Measurements from ENCODE around the gene FCHO1. TPM values are rescaled to one million over a fixed set of nuclear protein-coding genes. Genes with fewer than 3 reads are reported as not detected.

Gene FCHO1
- total and polyA plus RNA-seq, 4 donors = 1.5 to 6.9 (median 2.3) TPM

DNA sequence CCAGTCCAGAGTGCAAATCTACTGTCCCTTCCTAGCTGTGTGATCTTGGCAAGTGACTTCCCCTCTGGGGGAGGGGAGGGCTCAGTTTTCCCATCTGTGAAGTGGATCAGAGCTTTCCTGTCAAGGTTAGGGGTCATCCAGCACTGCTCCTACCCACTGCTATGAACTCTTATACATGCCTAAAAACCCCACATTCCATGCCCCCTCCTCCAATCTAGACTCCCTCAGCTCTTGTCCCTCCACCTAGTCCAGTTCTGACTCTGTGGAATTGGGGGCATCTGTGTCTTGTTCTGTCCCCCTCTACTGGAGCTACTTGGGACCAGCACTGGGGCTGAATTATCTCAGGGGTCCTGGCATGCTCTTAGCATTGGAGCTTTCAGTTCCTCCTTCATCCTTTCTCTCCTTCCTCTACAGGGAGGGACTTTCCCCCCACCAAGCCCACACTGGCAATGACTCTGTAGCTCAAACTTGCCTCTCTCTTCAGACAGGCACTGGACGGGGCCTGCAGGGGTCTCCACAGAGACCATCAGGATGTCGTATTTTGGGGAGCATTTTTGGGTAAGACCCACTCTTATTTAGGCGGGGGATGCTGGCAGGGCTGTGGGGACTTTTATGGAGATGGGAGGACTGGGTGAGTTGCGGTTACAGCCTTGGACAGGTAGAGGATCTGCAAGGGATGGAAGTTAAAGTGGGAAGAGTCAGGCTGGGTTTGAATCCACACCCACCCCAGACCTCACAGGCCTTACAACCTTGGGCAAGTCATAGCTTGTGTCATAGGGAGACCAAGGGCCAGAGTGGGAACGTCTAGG is 3.6 kb downstream of the FCHO1 start:
- no peak overlapping the region for H3K4me3 ChIP-seq (ENCODE audit: low read length in 2 of 2)
- H3K36me3 ChIP-seq (ENCODE audit: control insufficient read depth in 1 of 2, insufficient read depth in 2 of 2, low read length in 1 of 2) = no peaks in the 10 kb centered on the region
- intact Hi-C loops (cut with DNase I) = no loop called here
- no peak for DNase-seq
- H3K27ac ChIP-seq (ENCODE audit: low read depth in 1 of 2, low read length in 2 of 2) = no peak overlapping the region
- WGBS, 2 donors = 79 to 83% methylated on average over 5 of the region's 5 CpGs
- H3K4me1 ChIP-seq (ENCODE audit: control insufficient read depth in 1 of 2, insufficient read depth in 2 of 2, low read length in 2 of 2) = no peaks in the 10 kb centered on the region
- no peaks in the 10 kb centered on the region for H3K27me3 ChIP-seq (ENCODE audit: control insufficient read depth in 1 of 2, insufficient read depth in 2 of 2, low read length in 1 of 2)
- ATAC-seq (ENCODE audit: low FRiP score) = no peak
- no peaks in the 10 kb centered on the region for H3K9me3 ChIP-seq (ENCODE audit: control insufficient read depth, low read length)

DNA sequence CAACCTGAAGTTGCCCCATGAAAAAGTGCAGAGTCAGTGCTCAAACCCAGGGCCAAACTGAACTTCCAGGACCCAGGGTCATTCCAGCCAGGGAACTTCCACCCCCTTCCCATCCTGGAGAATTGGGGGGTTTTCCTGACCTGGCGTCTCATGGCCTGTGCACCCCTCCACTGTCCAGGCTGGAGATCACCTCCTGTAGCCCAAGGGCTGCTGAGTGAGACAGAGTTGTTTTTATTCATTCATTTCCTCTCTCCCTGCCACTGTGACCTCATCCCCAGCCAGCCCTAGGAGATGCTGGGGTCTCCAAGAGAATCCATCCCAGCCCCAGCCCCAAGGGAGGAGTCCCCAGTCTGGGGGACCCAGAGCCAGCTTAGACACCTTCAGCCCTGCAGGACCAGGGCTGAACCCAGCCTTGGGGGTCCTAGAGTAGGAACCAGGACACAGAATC is 4.2 kb downstream of the FCHO1 start:
- Histone ChIP-seq H3K4me3 (ENCODE audit: low read length in 2 of 2) (no peak overlapping the region), H3K36me3 (ENCODE audit: control insufficient read depth in 1 of 2, insufficient read depth in 2 of 2, low read length in 1 of 2) (no peaks in the 10 kb centered on the region), H3K9me3 (ENCODE audit: control insufficient read depth, low read length) (no peaks in the 10 kb centered on the region), H3K27me3 (ENCODE audit: control insufficient read depth in 1 of 2, insufficient read depth in 2 of 2, low read length in 1 of 2) (no peaks in the 10 kb centered on the region), H3K4me1 (ENCODE audit: control insufficient read depth in 1 of 2, insufficient read depth in 2 of 2, low read length in 2 of 2) (no peaks in the 10 kb centered on the region), H3K27ac (ENCODE audit: low read depth in 1 of 2, low read length in 2 of 2) (no peak overlapping the region)
- ATAC-seq (ENCODE audit: low FRiP score) (no peak), DNase-seq (no peak)
- intact Hi-C loops (cut with DNase I) = no loop called here
- 36 to 71% methylated on average over 1 of the region's 1 CpG for WGBS, 2 donors

DNA sequence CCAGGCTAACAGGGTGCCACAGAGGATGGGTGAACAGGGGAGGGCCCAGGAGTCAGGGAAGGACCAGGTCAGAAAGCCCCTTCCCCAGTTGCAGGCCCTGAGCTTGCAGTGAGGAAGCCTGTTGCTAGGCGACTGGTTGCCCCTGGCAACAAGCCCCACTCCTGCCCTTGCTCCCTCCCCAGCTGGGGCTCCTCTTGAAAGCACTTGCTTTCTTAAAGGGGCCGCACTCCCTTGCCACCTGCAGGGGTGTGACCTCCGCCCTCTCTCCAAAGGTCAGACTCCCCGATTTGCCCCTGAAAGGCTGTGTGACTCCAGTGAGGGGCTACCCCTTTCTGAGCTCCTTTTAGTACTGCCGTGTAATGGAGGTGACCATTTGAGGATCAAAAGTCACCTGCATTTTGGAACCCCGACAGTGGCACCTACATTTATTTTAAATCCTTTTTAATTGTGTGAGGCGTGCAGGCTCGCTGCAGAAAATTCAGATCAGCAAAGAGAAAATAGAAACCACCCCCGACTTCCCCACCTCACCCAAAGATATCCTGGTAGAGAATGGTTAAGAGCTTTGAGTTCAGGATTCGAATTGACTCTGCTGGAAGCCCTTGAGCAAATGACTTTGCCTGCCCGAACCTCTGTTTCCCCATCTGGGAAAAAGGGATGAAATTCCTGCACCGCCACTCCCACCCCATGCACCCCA is 4.8 kb downstream of the FCHO1 start:
- DNase-seq (no peak), ATAC-seq (ENCODE audit: low FRiP score) (no peak)
- Histone ChIP-seq H3K9me3 (ENCODE audit: control insufficient read depth, low read length) (no peaks in the 10 kb centered on the region), H3K36me3 (ENCODE audit: control insufficient read depth in 1 of 2, insufficient read depth in 2 of 2, low read length in 1 of 2) (no peaks in the 10 kb centered on the region), H3K4me1 (ENCODE audit: control insufficient read depth in 1 of 2, insufficient read depth in 2 of 2, low read length in 2 of 2) (no peaks in the 10 kb centered on the region), H3K27me3 (ENCODE audit: control insufficient read depth in 1 of 2, insufficient read depth in 2 of 2, low read length in 1 of 2) (no peaks in the 10 kb centered on the region), H3K27ac (ENCODE audit: low read depth in 1 of 2, low read length in 2 of 2) (no peak overlapping the region), H3K4me3 (ENCODE audit: low read length in 2 of 2) (no peak overlapping the region)
- intact Hi-C loops (cut with DNase I) = no loop called here
- WGBS, 2 donors = 62 to 63% methylated on average over 12 of the region's 12 CpGs

DNA sequence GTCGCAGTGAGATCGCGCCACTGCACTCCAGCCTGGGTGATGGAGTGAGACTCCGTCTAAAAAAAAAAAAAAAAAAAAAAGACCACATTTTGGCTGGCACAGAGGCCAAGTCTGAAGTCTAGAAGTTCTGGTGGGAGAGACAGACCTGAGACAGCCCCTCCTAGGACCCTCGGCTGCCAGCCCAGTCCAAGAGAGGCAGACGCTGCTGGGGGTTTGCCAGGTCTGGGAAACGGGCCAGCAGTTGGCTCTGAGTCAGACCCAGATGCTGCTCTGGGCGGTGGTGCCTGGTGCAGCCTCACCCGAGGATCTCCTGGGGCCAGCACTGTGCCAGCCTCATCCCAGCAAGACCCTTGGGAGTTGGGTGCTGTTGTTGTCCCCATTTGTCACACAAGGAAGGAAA is 5.8 kb downstream of the FCHO1 start:
- no peaks in the 10 kb centered on the region for H3K9me3 ChIP-seq (ENCODE audit: control insufficient read depth, low read length)
- WGBS, 2 donors = 1 to 5% methylated on average over 9 of the region's 9 CpGs
- no peaks in the 10 kb centered on the region for H3K4me1 ChIP-seq (ENCODE audit: control insufficient read depth in 1 of 2, insufficient read depth in 2 of 2, low read length in 2 of 2)
- H3K36me3 ChIP-seq (ENCODE audit: control insufficient read depth in 1 of 2, insufficient read depth in 2 of 2, low read length in 1 of 2) = no peaks in the 10 kb centered on the region
- no peaks in the 10 kb centered on the region for H3K27me3 ChIP-seq (ENCODE audit: control insufficient read depth in 1 of 2, insufficient read depth in 2 of 2, low read length in 1 of 2)
- ATAC-seq (ENCODE audit: low FRiP score) (no peak), DNase-seq (peak; percentile 64 to 88)
- intact Hi-C loops (cut with DNase I) = no loop called here
- H3K27ac ChIP-seq (ENCODE audit: low read depth in 1 of 2, low read length in 2 of 2) = no peak overlapping the region
- H3K4me3 ChIP-seq (ENCODE audit: low read length in 2 of 2) = no peak overlapping the region

DNA sequence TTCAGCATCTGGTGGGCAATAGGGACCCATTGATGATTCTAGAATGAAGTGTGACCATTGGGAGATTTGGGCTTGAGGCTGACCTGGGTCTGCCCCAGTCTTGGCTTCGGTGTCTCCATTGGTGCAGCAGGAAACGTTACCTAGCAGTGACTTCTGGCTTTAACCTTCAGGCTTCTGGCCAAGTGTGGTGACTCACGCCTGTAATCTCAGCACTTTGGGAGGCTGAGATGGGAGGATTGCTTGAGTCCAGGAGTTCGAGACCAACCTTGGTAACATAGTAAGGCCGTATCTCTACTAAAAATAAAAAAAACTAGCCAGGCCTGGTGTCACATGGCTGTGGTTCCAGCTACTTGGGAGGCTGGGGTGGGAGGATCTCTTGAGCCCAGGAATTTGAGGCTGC is 7.2 kb downstream of the FCHO1 start:
- H3K9me3 ChIP-seq (ENCODE audit: control insufficient read depth, low read length) = no peaks in the 10 kb centered on the region
- ATAC-seq (ENCODE audit: low FRiP score) (no peak), DNase-seq (no peak)
- H3K27me3 ChIP-seq (ENCODE audit: control insufficient read depth in 1 of 2, insufficient read depth in 2 of 2, low read length in 1 of 2) = no peaks in the 10 kb centered on the region
- no peak overlapping the region for H3K27ac ChIP-seq (ENCODE audit: low read depth in 1 of 2, low read length in 2 of 2)
- no peak overlapping the region for H3K4me3 ChIP-seq (ENCODE audit: low read length in 2 of 2)
- no peaks in the 10 kb centered on the region for H3K4me1 ChIP-seq (ENCODE audit: control insufficient read depth in 1 of 2, insufficient read depth in 2 of 2, low read length in 2 of 2)
- H3K36me3 ChIP-seq (ENCODE audit: control insufficient read depth in 1 of 2, insufficient read depth in 2 of 2, low read length in 1 of 2) = no peaks in the 10 kb centered on the region
- 50 to 57% methylated on average over 5 of the region's 5 CpGs for WGBS, 2 donors
- intact Hi-C loops (cut with DNase I) = no loop called here

DNA sequence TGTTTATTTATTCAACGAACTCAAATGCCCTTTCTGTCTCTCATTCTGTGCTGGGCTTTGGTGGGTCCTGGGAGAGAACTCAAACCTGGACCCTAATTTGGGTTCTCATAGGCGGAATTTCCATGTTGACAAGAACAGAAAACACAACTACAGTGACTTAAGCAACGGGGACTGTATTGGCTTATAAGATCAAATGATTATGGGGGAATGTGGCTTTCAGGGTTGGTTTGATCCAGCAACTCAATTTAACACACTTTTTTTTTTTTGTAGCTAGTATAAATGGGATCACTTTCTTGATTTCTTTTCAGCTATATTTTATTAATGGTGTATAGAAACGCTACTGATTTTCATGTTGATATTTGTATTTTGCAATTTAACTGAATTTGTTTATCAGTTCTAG is 9.9 kb downstream of the FCHO1 start:
- ATAC-seq (ENCODE audit: low FRiP score) (no peak), DNase-seq (no peak)
- no peaks in the 10 kb centered on the region for H3K27me3 ChIP-seq (ENCODE audit: control insufficient read depth in 1 of 2, insufficient read depth in 2 of 2, low read length in 1 of 2)
- no peaks in the 10 kb centered on the region for H3K36me3 ChIP-seq (ENCODE audit: control insufficient read depth in 1 of 2, insufficient read depth in 2 of 2, low read length in 1 of 2)
- 77 to 86% methylated on average over 4 of the region's 4 CpGs for WGBS, 2 donors
- no peaks in the 10 kb centered on the region for H3K4me1 ChIP-seq (ENCODE audit: control insufficient read depth in 1 of 2, insufficient read depth in 2 of 2, low read length in 2 of 2)
- no peaks in the 10 kb centered on the region for H3K9me3 ChIP-seq (ENCODE audit: control insufficient read depth, low read length)
- intact Hi-C loops (cut with DNase I) = loop anchor here in 1 of 2 donors (5.0 kb wide), 1 partner anchor 194 kb away; no protein-coding TSS in a partner anchor
- no peak overlapping the region for H3K4me3 ChIP-seq (ENCODE audit: low read length in 2 of 2)
- no peak overlapping the region for H3K27ac ChIP-seq (ENCODE audit: low read depth in 1 of 2, low read length in 2 of 2)

DNA sequence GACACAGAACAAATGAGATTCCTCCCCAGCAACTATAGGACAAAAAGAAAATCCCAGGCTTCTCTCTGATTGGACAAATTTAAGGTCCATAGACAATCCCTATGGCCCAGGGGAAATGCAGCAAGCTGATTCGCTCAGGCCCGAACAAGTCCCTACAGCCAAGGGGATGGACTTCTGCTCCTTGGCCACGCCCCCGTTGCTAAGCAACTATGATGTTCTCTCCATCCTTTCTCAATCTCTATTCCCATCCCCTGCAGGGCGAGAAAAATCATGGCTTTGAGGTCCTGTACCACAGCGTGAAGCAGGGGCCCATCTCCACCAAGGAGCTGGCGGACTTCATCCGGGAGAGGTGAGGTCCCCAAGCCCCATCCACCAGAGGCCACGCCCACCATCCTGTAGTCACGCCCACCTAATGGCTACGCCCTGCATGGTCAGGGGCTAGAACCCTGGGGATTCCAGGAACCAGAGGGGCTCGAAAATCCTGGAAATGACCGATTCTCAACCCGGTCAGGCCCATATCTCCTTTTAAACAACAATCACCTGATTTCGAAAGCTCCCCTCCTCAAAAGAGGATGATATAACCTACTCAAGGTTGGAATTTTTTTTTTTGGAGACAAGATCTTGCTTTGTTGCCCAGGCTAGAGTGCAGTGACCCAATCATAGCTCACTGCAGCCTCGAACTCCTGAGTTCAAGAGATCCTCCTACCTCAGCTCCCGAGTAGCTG is 11.4 kb downstream of the FCHO1 start:
- Histone ChIP-seq H3K27ac (ENCODE audit: low read depth in 1 of 2, low read length in 2 of 2) (no peak overlapping the region), H3K36me3 (ENCODE audit: control insufficient read depth in 1 of 2, insufficient read depth in 2 of 2, low read length in 1 of 2) (no peaks in the 10 kb centered on the region), H3K27me3 (ENCODE audit: control insufficient read depth in 1 of 2, insufficient read depth in 2 of 2, low read length in 1 of 2) (no peaks in the 10 kb centered on the region), H3K9me3 (ENCODE audit: control insufficient read depth, low read length) (no peaks in the 10 kb centered on the region), H3K4me1 (ENCODE audit: control insufficient read depth in 1 of 2, insufficient read depth in 2 of 2, low read length in 2 of 2) (no peaks in the 10 kb centered on the region), H3K4me3 (ENCODE audit: low read length in 2 of 2) (no peak overlapping the region)
- no peak for ATAC-seq (ENCODE audit: low FRiP score)
- intact Hi-C loops (cut with DNase I) = loop anchor here in 1 of 2 donors (5.0 kb wide), 1 partner anchor 195 kb away; no protein-coding TSS in a partner anchor
- DNase-seq = peak in 1 of 2 donors; percentile 67
- 58 to 62% methylated on average over 17 of the region's 17 CpGs for WGBS, 2 donors

DNA sequence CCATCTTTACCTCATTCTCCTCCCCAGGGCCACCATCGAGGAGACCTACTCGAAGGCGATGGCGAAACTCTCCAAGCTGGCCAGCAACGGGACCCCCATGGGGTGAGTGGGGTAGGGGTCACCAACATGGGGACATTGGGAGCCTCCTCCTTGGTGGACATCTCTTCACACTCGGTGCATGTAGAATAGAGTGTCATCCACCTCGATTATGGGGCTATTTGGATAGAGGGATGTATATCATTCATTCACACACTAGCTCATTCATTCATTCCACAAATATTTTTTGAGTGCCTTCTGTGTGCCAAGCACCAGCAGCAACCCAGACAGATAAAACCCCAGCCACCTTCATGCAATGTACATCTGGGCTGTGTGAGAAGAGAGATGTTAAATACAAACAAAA is 13.1 kb downstream of the FCHO1 start:
- 91 to 94% methylated on average over 7 of the region's 7 CpGs for WGBS, 2 donors

More for the DNA sequence above, 13.1 kb downstream of the FCHO1 start:
- H3K4me3 ChIP-seq (ENCODE audit: low read length in 2 of 2) = no peak overlapping the region
- intact Hi-C loops (cut with DNase I) = loop anchor here in 1 of 2 donors (5.0 kb wide), 1 partner anchor 197 kb away; no protein-coding TSS in a partner anchor
- no peaks in the 10 kb centered on the region for H3K27me3 ChIP-seq (ENCODE audit: control insufficient read depth in 1 of 2, insufficient read depth in 2 of 2, low read length in 1 of 2)
- no peak overlapping the region for H3K27ac ChIP-seq (ENCODE audit: low read depth in 1 of 2, low read length in 2 of 2)
- no peaks in the 10 kb centered on the region for H3K4me1 ChIP-seq (ENCODE audit: control insufficient read depth in 1 of 2, insufficient read depth in 2 of 2, low read length in 2 of 2)
- DNase-seq (no peak), ATAC-seq (ENCODE audit: low FRiP score) (no peak)
- no peaks in the 10 kb centered on the region for H3K36me3 ChIP-seq (ENCODE audit: control insufficient read depth in 1 of 2, insufficient read depth in 2 of 2, low read length in 1 of 2)
- H3K9me3 ChIP-seq (ENCODE audit: control insufficient read depth, low read length) = no peaks in the 10 kb centered on the region

All from aorta (tissue), 5 donors.